ENCODE results near the gene PARVA. TPM values are rescaled to one million over a fixed set of nuclear protein-coding genes. Genes with fewer than 3 reads are reported as not detected.

The PARVA gene
- total RNA-seq, 1 experiment from 2014 or later = 29.1 TPM

DNA sequence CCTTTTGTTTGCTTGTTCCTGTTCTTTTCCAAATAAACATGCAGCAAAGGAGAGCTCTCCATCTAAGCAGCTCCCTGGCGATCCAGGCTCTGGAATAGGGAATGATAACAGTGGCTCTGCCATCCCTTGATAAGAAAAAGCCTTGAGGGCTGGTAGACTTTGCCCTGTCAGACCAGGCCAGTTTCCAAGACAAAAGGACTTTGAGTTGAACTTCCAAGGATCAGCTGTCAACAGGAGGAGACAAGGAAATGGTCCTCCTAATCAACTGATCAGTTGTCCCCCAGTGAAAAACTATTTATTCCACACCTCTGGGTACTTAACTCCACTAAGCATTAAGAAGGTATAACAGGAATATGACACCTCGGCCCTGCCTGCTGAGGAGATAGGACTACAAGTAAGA is 127.8 kb downstream of the PARVA start:
- H3K36me3 ChIP-seq (ENCODE audit: control insufficient read depth, insufficient read depth, low read length) = no peaks in the 10 kb centered on the region
- no peak for ATAC-seq
- no peak for DNase-seq (ENCODE audit: low read depth, low spot score)
- H3K27ac ChIP-seq (ENCODE audit: low read length) = no peak overlapping the region
- BruUV-seq (replicated peaks) = no TSS peak
- POLR2A ChIA-PET = interaction anchor here (0.5 kb wide), 1 partner anchor 214 kb away, joined by 4 read pairs; no protein-coding TSS in a partner anchor
- CTCF ChIA-PET = no interaction called here
- in situ Hi-C loops (cut with HindIII; ENCODE audit: low pct_unique_long_range_greater_than_20kb, low sequenced_read_pairs) (no loop called here), intact Hi-C loops (cut with micrococcal nuclease; ENCODE audit: unreplicated experiment) (no loop called here)
- H3K9me3 ChIP-seq (ENCODE audit: control insufficient read depth, insufficient read depth, low read depth, low read length) = no peaks in the 10 kb centered on the region
- no peak for TF ChIP-seq TCF7L2 (IDR thresholded peaks at IDR 0.05; ENCODE audit: low read depth, low read length)
- H3K27me3 ChIP-seq (ENCODE audit: control insufficient read depth, insufficient read depth, low read length) = no peaks in the 10 kb centered on the region
- H3K4me3 ChIP-seq (ENCODE audit: low read depth in 2 of 2, low read length in 2 of 2) = no peak overlapping the region
- H3K4me1 ChIP-seq (ENCODE audit: control insufficient read depth, insufficient read depth, low read length) = no peaks in the 10 kb centered on the region

DNA sequence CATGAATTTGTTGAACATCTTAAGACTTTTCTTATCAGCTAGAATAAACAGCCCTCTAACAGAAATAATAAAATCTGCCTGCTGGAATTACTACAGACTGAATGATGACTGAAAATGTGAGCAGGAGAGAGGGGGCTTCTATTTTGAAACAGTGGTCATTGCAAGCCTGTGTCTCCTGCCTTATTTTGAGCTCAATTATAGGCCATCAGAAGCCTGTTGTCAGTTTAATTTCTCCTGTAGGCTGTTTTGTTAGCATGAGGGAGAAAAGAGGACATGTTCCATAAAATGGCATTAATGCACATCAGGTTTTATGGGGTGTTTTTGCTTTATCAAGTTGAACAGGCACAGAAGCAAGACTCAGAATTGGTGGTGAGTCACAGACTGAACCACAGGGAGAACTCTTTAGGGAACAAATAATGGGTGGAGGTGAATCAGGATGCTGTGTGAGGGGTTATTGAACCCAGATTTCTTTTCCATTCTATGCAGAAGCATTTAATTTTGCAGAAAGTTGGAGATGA is 129.1 kb downstream of the PARVA start:
- H3K4me1 ChIP-seq (ENCODE audit: control insufficient read depth, insufficient read depth, low read length) = no peaks in the 10 kb centered on the region
- H3K9me3 ChIP-seq (ENCODE audit: control insufficient read depth, insufficient read depth, low read depth, low read length) = no peaks in the 10 kb centered on the region
- no TSS peak for BruUV-seq (replicated peaks)
- no peaks in the 10 kb centered on the region for H3K36me3 ChIP-seq (ENCODE audit: control insufficient read depth, insufficient read depth, low read length)
- intact Hi-C loops (cut with micrococcal nuclease; ENCODE audit: unreplicated experiment) (no loop called here), in situ Hi-C loops (cut with HindIII; ENCODE audit: low pct_unique_long_range_greater_than_20kb, low sequenced_read_pairs) (no loop called here)
- no peak for ATAC-seq
- ChIA-PET CTCF (interaction anchor here (0.6 kb wide), 1 partner anchor 51 kb away, joined by 4 read pairs; no protein-coding TSS in a partner anchor), POLR2A (no interaction called here)
- TF ChIP-seq, protein P1, sequence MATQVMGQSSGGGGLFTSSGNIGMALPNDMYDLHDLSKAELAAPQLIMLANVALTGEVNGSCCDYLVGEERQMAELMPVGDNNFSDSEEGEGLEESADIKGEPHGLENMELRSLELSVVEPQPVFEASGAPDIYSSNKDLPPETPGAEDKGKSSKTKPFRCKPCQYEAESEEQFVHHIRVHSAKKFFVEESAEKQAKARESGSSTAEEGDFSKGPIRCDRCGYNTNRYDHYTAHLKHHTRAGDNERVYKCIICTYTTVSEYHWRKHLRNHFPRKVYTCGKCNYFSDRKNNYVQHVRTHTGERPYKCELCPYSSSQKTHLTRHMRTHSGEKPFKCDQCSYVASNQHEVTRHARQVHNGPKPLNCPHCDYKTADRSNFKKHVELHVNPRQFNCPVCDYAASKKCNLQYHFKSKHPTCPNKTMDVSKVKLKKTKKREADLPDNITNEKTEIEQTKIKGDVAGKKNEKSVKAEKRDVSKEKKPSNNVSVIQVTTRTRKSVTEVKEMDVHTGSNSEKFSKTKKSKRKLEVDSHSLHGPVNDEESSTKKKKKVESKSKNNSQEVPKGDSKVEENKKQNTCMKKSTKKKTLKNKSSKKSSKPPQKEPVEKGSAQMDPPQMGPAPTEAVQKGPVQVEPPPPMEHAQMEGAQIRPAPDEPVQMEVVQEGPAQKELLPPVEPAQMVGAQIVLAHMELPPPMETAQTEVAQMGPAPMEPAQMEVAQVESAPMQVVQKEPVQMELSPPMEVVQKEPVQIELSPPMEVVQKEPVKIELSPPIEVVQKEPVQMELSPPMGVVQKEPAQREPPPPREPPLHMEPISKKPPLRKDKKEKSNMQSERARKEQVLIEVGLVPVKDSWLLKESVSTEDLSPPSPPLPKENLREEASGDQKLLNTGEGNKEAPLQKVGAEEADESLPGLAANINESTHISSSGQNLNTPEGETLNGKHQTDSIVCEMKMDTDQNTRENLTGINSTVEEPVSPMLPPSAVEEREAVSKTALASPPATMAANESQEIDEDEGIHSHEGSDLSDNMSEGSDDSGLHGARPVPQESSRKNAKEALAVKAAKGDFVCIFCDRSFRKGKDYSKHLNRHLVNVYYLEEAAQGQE (IDR thresholded peaks at IDR 0.05; ENCODE audit: insufficient read depth in 1 of 2, low read depth in 2 of 2, low read length in 1 of 2) = no peak
- TF ChIP-seq POLR2AphosphoS5 (IDR thresholded peaks at IDR 0.05; ENCODE audit: low read depth, low read length) = no peak
- TF ChIP-seq CTCF (IDR thresholded peaks at IDR 0.05) = no peak
- TF ChIP-seq TCF7L2 (IDR thresholded peaks at IDR 0.05; ENCODE audit: low read depth, low read length) = no peak
- TF ChIP-seq SIN3A (IDR thresholded peaks at IDR 0.05; ENCODE audit: borderline replicate concordance, insufficient read depth, low read depth, low read length) = no peak
- H3K4me3 ChIP-seq (ENCODE audit: low read depth in 2 of 2, low read length in 2 of 2) = no peak overlapping the region
- no peak for DNase-seq (ENCODE audit: low read depth, low spot score)
- H3K27me3 ChIP-seq (ENCODE audit: control insufficient read depth, insufficient read depth, low read length) = no peaks in the 10 kb centered on the region
- no peak overlapping the region for H3K27ac ChIP-seq (ENCODE audit: low read length)

- H3K9me3 ChIP-seq (ENCODE audit: control insufficient read depth, insufficient read depth, low read depth, low read length) = no peaks in the 10 kb centered on the region
- no peaks in the 10 kb centered on the region for H3K27me3 ChIP-seq (ENCODE audit: control insufficient read depth, insufficient read depth, low read length)
- BruUV-seq (replicated peaks) = no TSS peak
- POLR2A ChIA-PET = no interaction called here
- no peak for TF ChIP-seq CTCF (IDR thresholded peaks at IDR 0.05)
- no peak for TF ChIP-seq SIN3A (IDR thresholded peaks at IDR 0.05; ENCODE audit: borderline replicate concordance, insufficient read depth, low read depth, low read length)
- no peak for TF ChIP-seq TCF7L2 (IDR thresholded peaks at IDR 0.05; ENCODE audit: low read depth, low read length)
- TF ChIP-seq, protein P1 (IDR thresholded peaks at IDR 0.05; ENCODE audit: insufficient read depth in 1 of 2, low read depth in 2 of 2, low read length in 1 of 2) = no peak
- TF ChIP-seq POLR2AphosphoS5 (IDR thresholded peaks at IDR 0.05; ENCODE audit: low read depth, low read length) = no peak
- no peaks in the 10 kb centered on the region for H3K4me1 ChIP-seq (ENCODE audit: control insufficient read depth, insufficient read depth, low read length)
- no peak overlapping the region for H3K27ac ChIP-seq (ENCODE audit: low read length)
- intact Hi-C loops (cut with micrococcal nuclease; ENCODE audit: unreplicated experiment) = no loop called here
- DNase-seq (ENCODE audit: low read depth, low spot score) = no peak
- H3K4me3 ChIP-seq (ENCODE audit: low read depth in 2 of 2, low read length in 2 of 2) = no peak overlapping the region
- in situ Hi-C loops (cut with HindIII; ENCODE audit: low pct_unique_long_range_greater_than_20kb, low sequenced_read_pairs) = no loop called here
- no peaks in the 10 kb centered on the region for H3K36me3 ChIP-seq (ENCODE audit: control insufficient read depth, insufficient read depth, low read length)
- CTCF ChIA-PET = no interaction called here
- no peak for ATAC-seq
These were observed 130.0 kb downstream of the PARVA start for GRCh38 chr11:12507391-12507790.

Data from Panc1 (cell line).